ENCODE results near the gene CNTN4. TPM values are rescaled to one million over a fixed set of nuclear protein-coding genes. Genes with fewer than 3 reads are reported as not detected.

CNTN4 gene
- polyA plus RNA-seq, 1 experiment, result not detected

DNA sequence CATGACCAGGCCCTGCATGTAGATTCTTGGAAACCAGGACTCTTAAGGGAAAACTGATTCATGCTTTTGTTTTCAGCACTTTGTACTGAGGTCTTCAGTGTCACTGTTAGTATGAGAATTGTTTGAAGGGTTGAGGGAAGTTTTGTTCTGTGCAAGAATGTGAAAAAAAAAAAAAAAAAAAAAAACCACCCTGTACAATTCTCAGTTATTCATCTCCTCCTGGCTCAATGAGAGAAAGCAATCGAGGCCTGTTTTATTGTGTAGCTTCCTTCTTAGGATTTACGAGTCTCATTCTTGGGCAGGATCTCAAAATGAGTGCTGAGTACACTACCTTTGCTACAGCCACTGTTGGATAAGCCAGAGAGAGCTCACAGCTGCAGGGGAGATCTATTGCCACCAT lies 469.5 kb downstream of the CNTN4 start:
- no peaks in the 10 kb centered on the region for H3K27me3 ChIP-seq (ENCODE audit: control insufficient read depth, insufficient read depth, low read length)
- POLR2A ChIA-PET, result no interaction called here
- TF ChIP-seq CTCF (IDR thresholded peaks at IDR 0.05; ENCODE audit: low read depth, low read length), result no peak
- no peak overlapping the region for H3K27ac ChIP-seq (ENCODE audit: low read depth, low read length)
- H3K4me3 ChIP-seq (ENCODE audit: low read depth, low read length), result no peak overlapping the region
- CTCF ChIA-PET, result no interaction called here
- no peak for DNase-seq (ENCODE audit: low read depth, low spot score)
- H3K9me3 ChIP-seq (ENCODE audit: control insufficient read depth, insufficient read depth, low read length), result peaks cover 9% of the 10 kb centered on the region

DNA sequence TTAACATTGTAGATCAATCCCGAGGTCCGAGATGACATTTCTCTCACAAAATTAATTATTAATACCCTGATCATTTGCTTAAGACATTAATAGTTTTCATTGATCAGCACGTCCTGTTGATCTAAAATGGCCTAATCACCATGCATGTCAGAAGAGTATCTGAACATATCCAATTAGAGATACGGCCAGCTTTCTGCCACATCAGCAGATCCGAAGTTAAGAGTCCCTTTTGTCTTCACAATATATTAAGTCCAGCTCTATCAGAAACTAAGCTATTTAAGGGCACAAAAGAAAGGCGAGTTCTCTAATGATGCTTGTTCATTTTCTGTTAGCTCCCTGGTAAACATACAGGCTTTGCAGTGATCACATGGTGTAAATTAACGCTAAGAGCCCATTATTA lies 470.3 kb downstream of the CNTN4 start:
- Histone ChIP-seq H3K27me3 (ENCODE audit: control insufficient read depth, insufficient read depth, low read length) (no peaks in the 10 kb centered on the region), H3K9me3 (ENCODE audit: control insufficient read depth, insufficient read depth, low read length) (peaks cover 11% of the 10 kb centered on the region), H3K4me3 (ENCODE audit: low read depth, low read length) (no peak overlapping the region), H3K27ac (ENCODE audit: low read depth, low read length) (no peak overlapping the region)
- TF ChIP-seq CTCF (IDR thresholded peaks at IDR 0.05; ENCODE audit: low read depth, low read length), result no peak
- CTCF ChIA-PET, result no interaction called here
- DNase-seq (ENCODE audit: low read depth, low spot score), result no peak
- POLR2A ChIA-PET, result no interaction called here

DNA sequence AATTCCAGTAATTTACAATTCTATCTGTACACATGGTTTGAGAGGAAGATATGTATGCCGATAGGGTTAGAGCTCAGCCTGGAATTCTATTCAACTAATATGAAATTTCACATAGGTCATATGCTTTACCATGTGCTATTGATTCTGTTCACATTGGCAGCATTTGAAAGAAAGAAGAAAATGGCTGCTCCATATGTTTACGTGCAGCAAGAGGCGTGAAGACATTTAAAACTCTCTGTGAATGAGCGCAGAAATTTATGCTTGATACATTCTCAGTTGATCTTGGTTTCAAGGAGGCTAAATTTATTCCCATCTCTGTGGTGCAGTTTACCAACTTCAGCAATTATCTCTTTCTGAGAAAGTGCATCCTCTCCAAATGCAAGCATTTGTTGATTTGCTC lies 478.9 kb downstream of the CNTN4 start:
- POLR2A ChIA-PET, result no interaction called here
- no peak overlapping the region for H3K4me3 ChIP-seq (ENCODE audit: low read depth, low read length)
- CTCF ChIA-PET, result no interaction called here
- TF ChIP-seq CTCF (IDR thresholded peaks at IDR 0.05; ENCODE audit: low read depth, low read length), result no peak
- DNase-seq (ENCODE audit: low read depth, low spot score), result no peak
- peaks cover 6% of the 10 kb centered on the region for H3K9me3 ChIP-seq (ENCODE audit: control insufficient read depth, insufficient read depth, low read length)
- no peaks in the 10 kb centered on the region for H3K27me3 ChIP-seq (ENCODE audit: control insufficient read depth, insufficient read depth, low read length)
- H3K27ac ChIP-seq (ENCODE audit: low read depth, low read length), result no peak overlapping the region

- TF ChIP-seq CTCF (IDR thresholded peaks at IDR 0.05; ENCODE audit: low read depth, low read length), result no peak
- Histone ChIP-seq H3K9me3 (ENCODE audit: control insufficient read depth, insufficient read depth, low read length) (peaks cover 6% of the 10 kb centered on the region), H3K27me3 (ENCODE audit: control insufficient read depth, insufficient read depth, low read length) (no peaks in the 10 kb centered on the region), H3K4me3 (ENCODE audit: low read depth, low read length) (no peak overlapping the region), H3K27ac (ENCODE audit: low read depth, low read length) (no peak overlapping the region)
- DNase-seq (ENCODE audit: low read depth, low spot score), result no peak
- ChIA-PET CTCF (no interaction called here), POLR2A (no interaction called here)
Observed at GRCh38 chr3:2578560-2578959, 479.9 kb downstream of the CNTN4 start.

- Histone ChIP-seq H3K9me3 (ENCODE audit: control insufficient read depth, insufficient read depth, low read length) (peaks cover 4% of the 10 kb centered on the region), H3K4me3 (ENCODE audit: low read depth, low read length) (no peak overlapping the region), H3K27ac (ENCODE audit: low read depth, low read length) (no peak overlapping the region), H3K27me3 (ENCODE audit: control insufficient read depth, insufficient read depth, low read length) (no peaks in the 10 kb centered on the region)
- ChIA-PET POLR2A (no interaction called here), CTCF (no interaction called here)
- no peak for TF ChIP-seq CTCF (IDR thresholded peaks at IDR 0.05; ENCODE audit: low read depth, low read length)
- no peak for DNase-seq (ENCODE audit: low read depth, low spot score)
Observed at GRCh38 chr3:2579206-2579605, 480.5 kb downstream of the CNTN4 start.
